C4-2B (cell line): ENCODE data around the gene ATRAID.

Experiments
- ZFX ChIP-seq: fragments of 450-650 bp; IDR thresholded peaks from 2 replicates; pipeline ENCODE4 v1.6.1; 2017
- TF ChIP-seq, protein P1 (sequence below): fragments of 450-650 bp; conservative IDR thresholded peaks from 2 replicates; pipeline ENCODE4 v1.5.1; 2017; ENCODE audit warnings: mild to moderate bottlenecking

- TF ChIP-seq, protein P1, sequence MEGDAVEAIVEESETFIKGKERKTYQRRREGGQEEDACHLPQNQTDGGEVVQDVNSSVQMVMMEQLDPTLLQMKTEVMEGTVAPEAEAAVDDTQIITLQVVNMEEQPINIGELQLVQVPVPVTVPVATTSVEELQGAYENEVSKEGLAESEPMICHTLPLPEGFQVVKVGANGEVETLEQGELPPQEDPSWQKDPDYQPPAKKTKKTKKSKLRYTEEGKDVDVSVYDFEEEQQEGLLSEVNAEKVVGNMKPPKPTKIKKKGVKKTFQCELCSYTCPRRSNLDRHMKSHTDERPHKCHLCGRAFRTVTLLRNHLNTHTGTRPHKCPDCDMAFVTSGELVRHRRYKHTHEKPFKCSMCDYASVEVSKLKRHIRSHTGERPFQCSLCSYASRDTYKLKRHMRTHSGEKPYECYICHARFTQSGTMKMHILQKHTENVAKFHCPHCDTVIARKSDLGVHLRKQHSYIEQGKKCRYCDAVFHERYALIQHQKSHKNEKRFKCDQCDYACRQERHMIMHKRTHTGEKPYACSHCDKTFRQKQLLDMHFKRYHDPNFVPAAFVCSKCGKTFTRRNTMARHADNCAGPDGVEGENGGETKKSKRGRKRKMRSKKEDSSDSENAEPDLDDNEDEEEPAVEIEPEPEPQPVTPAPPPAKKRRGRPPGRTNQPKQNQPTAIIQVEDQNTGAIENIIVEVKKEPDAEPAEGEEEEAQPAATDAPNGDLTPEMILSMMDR: no peak
- no peak for TF ChIP-seq ZFX
Measured at GRCh38 chr2:27241761-27242613, 30.1 kb downstream of the ATRAID start.
